Sigmoid colon (tissue), 4 donors: ENCODE measurements around the gene SRM.

ENCODE experiments used
- EP300 ChIP-seq, 4 donors: sonication (generic); formaldehyde crosslinking; IDR thresholded peaks; one replicate each; pipeline ENCODE4 v1.6.1; 2017; ENCODE audit warnings: antibody characterized with exemption in 4 of 4
- POLR2AphosphoS5 ChIP-seq, 4 donors: sonication (generic); formaldehyde crosslinking; IDR thresholded peaks; one replicate each; pipeline ENCODE4 v1.6.1; 2017; ENCODE audit warnings: antibody characterized with exemption in 4 of 4

DNA sequence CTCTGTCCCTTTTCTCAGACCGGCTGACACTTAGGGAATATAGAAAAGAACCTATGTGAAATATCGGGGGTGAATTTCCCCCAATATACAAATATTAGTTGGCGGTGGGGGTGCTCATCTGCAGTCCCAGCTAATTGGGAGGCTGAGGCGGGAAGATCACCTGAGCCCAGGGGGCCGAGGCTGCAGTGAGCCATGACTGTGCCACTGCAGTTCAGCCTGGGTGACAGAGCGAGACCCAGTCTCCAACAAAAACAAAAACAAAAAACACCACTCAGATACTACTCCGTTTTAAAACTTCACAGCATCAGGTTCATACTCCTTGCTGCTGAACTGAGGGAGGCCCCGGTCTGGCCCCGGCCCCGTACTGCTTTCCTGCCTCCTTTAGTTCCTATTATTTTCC is 45.8 kb upstream of the SRM start:
- TF ChIP-seq EP300 (IDR thresholded peaks at IDR 0.05) = no peak
- TF ChIP-seq POLR2AphosphoS5 (IDR thresholded peaks at IDR 0.05) = no peak
